HCT116 (cell line): ENCODE data around the gene GLTP. TPM values are rescaled to one million over a fixed set of nuclear protein-coding genes. Genes with fewer than 3 reads are reported as not detected.
"Not testable (repeated sequence)": the region's sequence is repeated elsewhere in the genome, so short reads cannot be mapped to it uniquely, and the experiment has no call there.

Experiments used
- ATAC-seq: fragments of 200-7000 bp; cut with Tn5 transposase; 2 replicates; pipeline ENCODE4 v1.9.1; 2020; ENCODE audit warnings: mild to moderate bottlenecking, moderate library complexity
- BruUV-seq: library from RNA; stranded (reverse); fragments of 400-500 nt; replicated peaks from 2 replicates; lab custom pipeline; 2021; lab: Mats Ljungman, UMichigan
- CTCF ChIA-PET: fragments of 300-600 bp; sonication (Branson Sonifier 250); formaldehyde crosslinking; loops from one replicate; lab custom pipeline; 2021; ENCODE audit warnings: antibody characterized with exemption; lab: Charles Lee
- POLR2A ChIA-PET: fragments of 300-600, 350-600 bp; sonication (Branson Sonifier 250); formaldehyde crosslinking; loops from one replicate; lab custom pipeline; 2021; ENCODE audit warnings: antibody characterized with exemption; lab: Charles Lee
- RAD21 ChIA-PET, 2 experiments: fragments of 300-600 bp; sonication (Branson Sonifier 250); formaldehyde crosslinking; loops; one replicate each; lab custom pipeline; 2023; ENCODE audit warnings: low total read pairs in 2 of 2; ENCODE audit not compliant: uncharacterized antibody in 2 of 2, unreplicated experiment in 2 of 2, low non-redundant PET in 1 of 2; lab: Charles Lee
- DNase-seq: peaks from one replicate; pipeline ENCODE4 v3.0.0-alpha.2; 2010; ENCODE audit warnings: low read depth, low spot score
- H2AFZ ChIP-seq: fragments of 200-600 bp; shearing (Covaris generic), sonication (generic); 2 replicates; pipeline ENCODE4 v1.6.1; 2017; ENCODE audit warnings: low read depth, mixed run types, mixed read lengths, antibody characterized with exemption, low read length; ENCODE audit not compliant: poor library complexity, severe bottlenecking
- H3K27ac ChIP-seq: 2 replicates; pipeline ENCODE4 v1.5.1; 2012; ENCODE audit warnings: low read depth, low read length
- H3K27me3 ChIP-seq: fragments of 200-600 bp; sonication (generic); 2 replicates; pipeline ENCODE4 v1.6.1; 2016; ENCODE audit warnings: mixed run types, low read length, mixed read lengths; ENCODE audit not compliant: insufficient read depth
- H3K36me3 ChIP-seq, 2 experiments: fragments of 200-500 bp in 1 of 2; fragments of 200-600 bp in 1 of 2; sonication (Bioruptor generic) in 1 of 2; sonication (generic) in 1 of 2; 2 replicates each; pipeline versions ENCODE4 v1.5.1 to v1.6.1; 2014 to 2016; ENCODE audit warnings: low read length in 2 of 2, inconsistent platforms in 1 of 2, mixed read lengths in 1 of 2, mixed run types in 1 of 2; ENCODE audit not compliant: insufficient read depth in 2 of 2, control insufficient read depth in 1 of 2
- H3K4me1 ChIP-seq, 2 experiments: fragments of 200-600 bp in 1 of 2; sonication (generic) in 1 of 2; 2 replicates each; pipeline versions ENCODE4 v1.5.1 to v1.6.1; 2012 to 2017; ENCODE audit warnings: low read length in 2 of 2, inconsistent platforms in 1 of 2, mild to moderate bottlenecking in 1 of 2, mixed read lengths in 1 of 2, mixed run types in 1 of 2, moderate library complexity in 1 of 2; ENCODE audit not compliant: insufficient read depth in 2 of 2, control insufficient read depth in 1 of 2
- H3K4me2 ChIP-seq: fragments of 200-600 bp; sonication (generic); 2 replicates; pipeline ENCODE4 v1.6.1; 2017; ENCODE audit warnings: mixed run types, low read length, mixed read lengths
- H3K4me3 ChIP-seq, 2 experiments: fragments of 200-600 bp in 1 of 2; sonication (generic) in 1 of 2; replicated peaks in 1 of 2; 2 replicates each; pipeline ENCODE4 v1.5.1; 2011 to 2016; ENCODE audit warnings: low read length in 2 of 2, control low read depth in 1 of 2, low read depth in 1 of 2, mild to moderate bottlenecking in 1 of 2, mixed read lengths in 1 of 2, mixed run types in 1 of 2
- H3K79me2 ChIP-seq: fragments of 200-600 bp; sonication (generic); 2 replicates; pipeline ENCODE4 v1.6.1; 2017; ENCODE audit warnings: mild to moderate bottlenecking, mixed run types, low read length, moderate library complexity, mixed read lengths; ENCODE audit not compliant: insufficient read depth
- H3K9ac ChIP-seq: fragments of 200-600 bp; sonication (generic); 2 replicates; pipeline ENCODE4 v1.6.1; 2016; ENCODE audit warnings: low read length, mixed read lengths
- H3K9me2 ChIP-seq: fragments of 200-600 bp; sonication (generic), shearing (Covaris generic); 2 replicates; pipeline ENCODE4 v1.6.1; 2017; ENCODE audit warnings: mixed run types, mild to moderate bottlenecking, moderate library complexity; ENCODE audit not compliant: insufficient read depth
- H3K9me3 ChIP-seq, 2 experiments: fragments of 200-500 bp in 1 of 2; fragments of 200-600 bp in 1 of 2; sonication (Bioruptor generic) in 1 of 2; sonication (generic) in 1 of 2; 2 replicates each; pipeline ENCODE4 v1.6.1; 2014 to 2017; ENCODE audit warnings: low read length in 2 of 2, mixed read lengths in 2 of 2, inconsistent platforms in 1 of 2, low read depth in 1 of 2, mild to moderate bottlenecking in 1 of 2, mixed run types in 1 of 2, moderate library complexity in 1 of 2; ENCODE audit not compliant: control insufficient read depth in 1 of 2, insufficient read depth in 1 of 2
- H4K20me1 ChIP-seq: fragments of 200-600 bp; sonication (generic), shearing (Covaris generic); 2 replicates; pipeline ENCODE4 v1.6.1; 2017; ENCODE audit warnings: mixed run types, mild to moderate bottlenecking, moderate library complexity; ENCODE audit not compliant: insufficient read depth
- CEBPB ChIP-seq: IDR thresholded peaks from 2 replicates; pipeline ENCODE4 v1.6.1; 2012; ENCODE audit warnings: low read depth
- EGR1 ChIP-seq: IDR thresholded peaks from 2 replicates; pipeline ENCODE4 v1.6.1; 2012; ENCODE audit warnings: low read depth
- ELF1 ChIP-seq: IDR thresholded peaks from 2 replicates; pipeline ENCODE4 v1.6.1; 2012; ENCODE audit warnings: low read depth, borderline replicate concordance
- FOSL1 ChIP-seq: IDR thresholded peaks from 2 replicates; pipeline ENCODE4 v1.6.1; 2012; ENCODE audit warnings: low read depth
- JUND ChIP-seq: IDR thresholded peaks from 2 replicates; pipeline ENCODE4 v1.6.1; 2012
- POLR2A ChIP-seq: IDR thresholded peaks from 2 replicates; pipeline ENCODE4 v1.7.0; 2011; ENCODE audit warnings: borderline replicate concordance; ENCODE audit not compliant: insufficient read depth, insufficient read length; ENCODE audit errors: extremely low read depth
- RAD21 ChIP-seq: IDR thresholded peaks from 2 replicates; pipeline ENCODE4 v1.6.1; 2012; ENCODE audit warnings: low read depth, mild to moderate bottlenecking
- SRF ChIP-seq: IDR thresholded peaks from 2 replicates; pipeline ENCODE4 v1.6.1; 2012; ENCODE audit warnings: low read depth
- YY1 ChIP-seq: IDR thresholded peaks from 2 replicates; pipeline ENCODE4 v1.6.1; 2011; ENCODE audit warnings: low read length, low read depth, moderate library complexity, mild to moderate bottlenecking; ENCODE audit not compliant: insufficient replicate concordance; ENCODE audit errors: extremely low read depth
- ZFX ChIP-seq: fragments of 450-650 bp; IDR thresholded peaks from 2 replicates; pipeline ENCODE4 v1.6.1; 2017
- intact Hi-C: fragments of 100-400 bp; cut with micrococcal nuclease; formaldehyde crosslinking; loops from 2 replicates; pipeline ENCODE4 v1.10.0; 2022
- total RNA-seq: library from RNA; stranded (reverse); gene quantifications from one replicate; pipeline ENCODE4 v1.2.1, GENCODE V29; 2021; ENCODE audit not compliant: unreplicated experiment
- TF ChIP-seq, protein P1 (sequence below), 3 experiments: fragments of 200-600 bp in 1 of 3; sonication (generic) in 1 of 3; IDR thresholded peaks in 2 of 3; conservative IDR thresholded peaks in 1 of 3; 2 replicates each; pipeline ENCODE4 v1.5.1; 2012 to 2017; ENCODE audit warnings: low read depth in 2 of 3, low read length in 2 of 3, antibody characterized with exemption in 1 of 3, borderline replicate concordance in 1 of 3, control low read depth in 1 of 3, mild to moderate bottlenecking in 1 of 3, mixed read lengths in 1 of 3, mixed run types in 1 of 3, moderate library complexity in 1 of 3; ENCODE audit not compliant: insufficient read depth in 1 of 3
- TF ChIP-seq, protein P2 (sequence below): IDR thresholded peaks from 2 replicates; pipeline ENCODE4 v1.6.1; 2012
- TF ChIP-seq, protein P3 (sequence below): IDR thresholded peaks from 2 replicates; pipeline ENCODE4 v1.6.1; 2012; ENCODE audit warnings: low read depth

The GLTP gene
- total RNA-seq, 1 experiment from 2014 or later = 26.6 TPM

DNA sequence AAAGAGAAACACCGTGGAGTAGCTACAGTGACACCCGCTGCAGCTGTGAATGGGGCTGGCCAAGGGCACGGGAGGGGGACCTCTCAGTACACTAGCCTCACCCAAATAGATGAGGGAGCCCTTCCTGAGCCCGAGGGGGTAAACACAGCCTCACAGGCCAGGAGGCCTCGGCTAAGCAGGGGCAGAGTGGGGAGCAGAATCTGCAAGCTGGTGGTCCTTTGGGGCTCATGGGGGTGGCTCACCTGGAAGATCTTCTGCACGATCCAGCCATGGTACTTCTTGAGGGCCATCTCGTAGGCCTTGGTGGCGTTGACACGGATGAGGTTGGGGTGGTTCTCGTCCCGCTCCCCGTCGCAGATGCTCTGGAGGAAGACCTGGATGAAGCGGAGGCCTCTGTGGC, 25.0 kb downstream of the GLTP start (continued):
- TF ChIP-seq, protein P1, sequence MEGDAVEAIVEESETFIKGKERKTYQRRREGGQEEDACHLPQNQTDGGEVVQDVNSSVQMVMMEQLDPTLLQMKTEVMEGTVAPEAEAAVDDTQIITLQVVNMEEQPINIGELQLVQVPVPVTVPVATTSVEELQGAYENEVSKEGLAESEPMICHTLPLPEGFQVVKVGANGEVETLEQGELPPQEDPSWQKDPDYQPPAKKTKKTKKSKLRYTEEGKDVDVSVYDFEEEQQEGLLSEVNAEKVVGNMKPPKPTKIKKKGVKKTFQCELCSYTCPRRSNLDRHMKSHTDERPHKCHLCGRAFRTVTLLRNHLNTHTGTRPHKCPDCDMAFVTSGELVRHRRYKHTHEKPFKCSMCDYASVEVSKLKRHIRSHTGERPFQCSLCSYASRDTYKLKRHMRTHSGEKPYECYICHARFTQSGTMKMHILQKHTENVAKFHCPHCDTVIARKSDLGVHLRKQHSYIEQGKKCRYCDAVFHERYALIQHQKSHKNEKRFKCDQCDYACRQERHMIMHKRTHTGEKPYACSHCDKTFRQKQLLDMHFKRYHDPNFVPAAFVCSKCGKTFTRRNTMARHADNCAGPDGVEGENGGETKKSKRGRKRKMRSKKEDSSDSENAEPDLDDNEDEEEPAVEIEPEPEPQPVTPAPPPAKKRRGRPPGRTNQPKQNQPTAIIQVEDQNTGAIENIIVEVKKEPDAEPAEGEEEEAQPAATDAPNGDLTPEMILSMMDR (IDR thresholded peaks at IDR 0.05 in 2 of 3, conservative IDR thresholded peaks at IDR 0.05 in 1 of 3; ENCODE audit: borderline replicate concordance in 1 of 3, insufficient read depth in 1 of 3, low read depth in 2 of 3, low read length in 2 of 3) = no peak
- TF ChIP-seq JUND (no peak), RAD21 (no peak), FOSL1 (no peak), CEBPB (no peak)
- TF ChIP-seq, all 23 proteins: peak for 0

DNA sequence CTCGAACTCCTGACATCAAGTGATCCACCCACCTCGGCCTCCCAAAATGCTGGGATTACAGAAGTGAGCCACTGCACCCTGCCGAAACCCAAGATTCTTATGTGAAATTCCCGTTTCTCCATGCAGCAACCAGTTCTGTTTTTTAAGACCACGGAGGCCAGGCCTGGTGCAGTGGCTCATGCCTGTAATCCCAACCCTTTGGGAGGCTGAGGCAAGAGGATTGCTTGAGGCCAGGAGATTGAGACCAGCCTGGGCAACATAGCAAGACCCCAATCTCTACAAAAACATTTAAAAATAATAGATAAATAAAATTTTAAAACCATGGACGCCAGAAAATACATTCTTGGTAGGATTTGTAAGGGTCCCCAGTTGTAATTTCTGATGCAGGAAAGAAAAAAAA, 29.8 kb downstream of the GLTP start:
- H3K27me3 ChIP-seq, H3K36me3 ChIP-seq, H3K4me2 ChIP-seq, RAD21 ChIA-PET, H3K4me1 ChIP-seq, BruUV-seq, H2AFZ ChIP-seq, H3K9ac ChIP-seq, H3K9me3 ChIP-seq, POLR2A ChIA-PET, H3K9me2 ChIP-seq, ATAC-seq, H3K27ac ChIP-seq, H4K20me1 ChIP-seq, H3K4me3 ChIP-seq, DNase-seq, H3K79me2 ChIP-seq: not testable (repeated sequence)
- CTCF ChIA-PET = interaction anchor here (0.9 kb wide), 1 partner anchor 16 kb away, joined by 3 read pairs; no protein-coding TSS in a partner anchor
- intact Hi-C loops = loop anchor here (5.0 to 10.0 kb wide), 3 partner anchors 187 to 584 kb away; no protein-coding TSS in a partner anchor

DNA sequence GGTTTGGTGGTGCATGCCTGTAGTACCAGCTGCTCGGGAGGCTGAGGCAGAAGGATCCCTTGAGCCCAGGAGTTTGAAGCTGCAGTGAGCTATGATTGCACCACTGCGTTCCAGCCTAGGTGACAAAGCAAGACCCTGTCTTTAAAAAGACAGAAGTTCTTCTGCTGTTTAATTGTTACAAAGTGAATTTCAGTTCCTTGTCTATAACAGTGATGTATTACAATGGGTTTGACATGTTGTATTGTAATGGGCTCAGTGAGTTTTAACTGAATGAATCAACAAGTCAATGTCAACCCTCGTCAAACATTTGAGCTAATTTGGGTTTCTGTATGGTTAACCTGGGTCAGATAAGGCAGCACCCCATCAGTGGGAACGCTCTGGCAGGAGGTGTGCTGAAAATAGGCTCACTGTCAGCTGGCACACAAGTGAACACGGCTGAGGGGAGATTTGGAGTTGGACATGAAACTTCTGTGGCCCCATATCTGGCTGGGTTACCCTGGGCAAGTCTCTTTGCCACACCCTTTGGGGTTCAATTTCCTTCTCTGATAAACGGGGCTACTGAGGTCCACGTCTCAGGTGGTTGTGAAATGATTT, 33.1 kb downstream of the GLTP start:
- Histone ChIP-seq H3K4me3 (no peak overlapping the region), H3K9me2 (no peaks in the 10 kb centered on the region), H3K27ac (no peak overlapping the region), H3K9ac (no peak overlapping the region), H3K4me1 (peaks cover 0 to 8% of the 10 kb centered on the region in 2 experiments; a peak in 2 of 4 replicates), H3K4me2 (no peak overlapping the region), H3K27me3 (no peaks in the 10 kb centered on the region), H3K79me2 (no peaks in the 10 kb centered on the region), H3K9me3 (no peaks in the 10 kb centered on the region), H2AFZ (no peak overlapping the region), H4K20me1 (no peaks in the 10 kb centered on the region), H3K36me3 (no peaks in the 10 kb centered on the region)
- no peak for ATAC-seq
- DNase-seq = no peak
- intact Hi-C loops = no loop called here
- CTCF ChIA-PET = no interaction called here
- POLR2A ChIA-PET = interaction anchor here (0.7 kb wide), 1 partner anchor 958 kb away, joined by 3 read pairs; no protein-coding TSS in a partner anchor
- RAD21 ChIA-PET = no interaction called here
- no TSS peak for BruUV-seq
- no peak for TF ChIP-seq SRF
- TF ChIP-seq EGR1 = no peak
- TF ChIP-seq, protein P2, sequence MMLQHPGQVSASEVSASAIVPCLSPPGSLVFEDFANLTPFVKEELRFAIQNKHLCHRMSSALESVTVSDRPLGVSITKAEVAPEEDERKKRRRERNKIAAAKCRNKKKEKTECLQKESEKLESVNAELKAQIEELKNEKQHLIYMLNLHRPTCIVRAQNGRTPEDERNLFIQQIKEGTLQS = no peak
- TF ChIP-seq CEBPB = no peak
- TF ChIP-seq, protein P3, sequence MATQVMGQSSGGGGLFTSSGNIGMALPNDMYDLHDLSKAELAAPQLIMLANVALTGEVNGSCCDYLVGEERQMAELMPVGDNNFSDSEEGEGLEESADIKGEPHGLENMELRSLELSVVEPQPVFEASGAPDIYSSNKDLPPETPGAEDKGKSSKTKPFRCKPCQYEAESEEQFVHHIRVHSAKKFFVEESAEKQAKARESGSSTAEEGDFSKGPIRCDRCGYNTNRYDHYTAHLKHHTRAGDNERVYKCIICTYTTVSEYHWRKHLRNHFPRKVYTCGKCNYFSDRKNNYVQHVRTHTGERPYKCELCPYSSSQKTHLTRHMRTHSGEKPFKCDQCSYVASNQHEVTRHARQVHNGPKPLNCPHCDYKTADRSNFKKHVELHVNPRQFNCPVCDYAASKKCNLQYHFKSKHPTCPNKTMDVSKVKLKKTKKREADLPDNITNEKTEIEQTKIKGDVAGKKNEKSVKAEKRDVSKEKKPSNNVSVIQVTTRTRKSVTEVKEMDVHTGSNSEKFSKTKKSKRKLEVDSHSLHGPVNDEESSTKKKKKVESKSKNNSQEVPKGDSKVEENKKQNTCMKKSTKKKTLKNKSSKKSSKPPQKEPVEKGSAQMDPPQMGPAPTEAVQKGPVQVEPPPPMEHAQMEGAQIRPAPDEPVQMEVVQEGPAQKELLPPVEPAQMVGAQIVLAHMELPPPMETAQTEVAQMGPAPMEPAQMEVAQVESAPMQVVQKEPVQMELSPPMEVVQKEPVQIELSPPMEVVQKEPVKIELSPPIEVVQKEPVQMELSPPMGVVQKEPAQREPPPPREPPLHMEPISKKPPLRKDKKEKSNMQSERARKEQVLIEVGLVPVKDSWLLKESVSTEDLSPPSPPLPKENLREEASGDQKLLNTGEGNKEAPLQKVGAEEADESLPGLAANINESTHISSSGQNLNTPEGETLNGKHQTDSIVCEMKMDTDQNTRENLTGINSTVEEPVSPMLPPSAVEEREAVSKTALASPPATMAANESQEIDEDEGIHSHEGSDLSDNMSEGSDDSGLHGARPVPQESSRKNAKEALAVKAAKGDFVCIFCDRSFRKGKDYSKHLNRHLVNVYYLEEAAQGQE = no peak
- no peak for TF ChIP-seq RAD21
- no peak for TF ChIP-seq ELF1
- TF ChIP-seq ZFX = no peak
- no peak for TF ChIP-seq POLR2A
- no peak for TF ChIP-seq YY1
